Loucy (cell line): Measurements from ENCODE around the gene ABCC4.

Experiments used
- CTCF ChIP-seq: fragments of 200-600 bp; sonication (generic); conservative IDR thresholded peaks from 2 replicates; pipeline ENCODE4 v1.5.1; 2014; ENCODE audit warnings: mild to moderate bottlenecking, antibody characterized with exemption, low read length
- EZH2phosphoT487 ChIP-seq: fragments of 200-600 bp; IDR thresholded peaks from 2 replicates; pipeline ENCODE4 v1.6.1; 2018; ENCODE audit warnings: antibody characterized with exemption, mild to moderate bottlenecking, moderate library complexity, borderline replicate concordance

DNA sequence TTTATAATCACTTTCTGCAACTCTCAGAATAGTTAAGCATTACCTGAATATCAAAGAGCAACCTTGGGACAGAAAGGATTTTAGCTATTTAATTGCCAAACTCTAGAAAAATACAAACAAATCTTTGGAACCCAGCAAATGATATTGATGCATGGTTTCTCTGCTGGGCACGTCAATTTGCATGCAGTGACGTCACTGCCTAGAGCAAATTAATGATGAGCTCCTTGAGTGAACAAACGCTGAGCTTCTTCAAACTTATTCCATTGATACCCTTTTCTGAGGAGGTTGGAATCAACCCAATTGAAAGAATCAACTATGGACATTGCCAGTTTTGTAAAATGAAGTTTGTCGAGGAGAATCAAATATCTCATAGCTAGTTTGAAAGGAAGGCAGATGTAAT lies 329.0 kb downstream of the ABCC4 start:
- TF ChIP-seq CTCF (no peak), EZH2phosphoT487 (no peak)
